HG03066 (cell line): ENCODE measurements around the gene SAG.

ENCODE experiments used
- ATAC-seq: cut with Tn5 transposase; IDR thresholded peaks from one replicate; pipeline ENCODE4 v1.9.1; 2021; ENCODE audit warnings: low read depth; ENCODE audit not compliant: unreplicated experiment

Gene SAG

GRCh38 chr2:233287871-233288270, 19.7 kb upstream of the SAG start:
- ATAC-seq = no peak

- no peak for ATAC-seq
Measured at GRCh38 chr2:233288663-233289062, 19.0 kb upstream of the SAG start.

GRCh38 chr2:233289648-233290047, 18.0 kb upstream of the SAG start:
- ATAC-seq = no peak

- ATAC-seq = no peak
Measured at GRCh38 chr2:233290051-233290845, 17.4 kb upstream of the SAG start.

GRCh38 chr2:233295891-233296290, 11.7 kb upstream of the SAG start:
- ATAC-seq = no peak

GRCh38 chr2:233297076-233297475, 10.5 kb upstream of the SAG start:
- no peak for ATAC-seq

GRCh38 chr2:233300401-233300800, 7.2 kb upstream of the SAG start:
- no peak for ATAC-seq

- ATAC-seq = no peak
Measured at GRCh38 chr2:233301248-233301647, 6.4 kb upstream of the SAG start.

- no peak for ATAC-seq
Measured at GRCh38 chr2:233301811-233302210, 5.8 kb upstream of the SAG start.

GRCh38 chr2:233303252-233303651, 4.4 kb upstream of the SAG start:
- no peak for ATAC-seq

GRCh38 chr2:233311241-233311926, 3.8 kb downstream of the SAG start:
- ATAC-seq = no peak

GRCh38 chr2:233312874-233313273, 5.3 kb downstream of the SAG start:
- ATAC-seq = no peak

GRCh38 chr2:233314180-233314925, 6.7 kb downstream of the SAG start:
- ATAC-seq = no peak

- no peak for ATAC-seq
Measured at GRCh38 chr2:233317196-233317943, 9.8 kb downstream of the SAG start.

- no peak for ATAC-seq
Measured at GRCh38 chr2:233319256-233319655, 11.6 kb downstream of the SAG start.

- ATAC-seq = no peak
Measured at GRCh38 chr2:233320470-233320869, 12.9 kb downstream of the SAG start.

GRCh38 chr2:233321166-233321565, 13.6 kb downstream of the SAG start:
- ATAC-seq = no peak

- no peak for ATAC-seq
Measured at GRCh38 chr2:233323851-233324250, 16.2 kb downstream of the SAG start.

GRCh38 chr2:233325256-233325655, 17.6 kb downstream of the SAG start:
- ATAC-seq = no peak

GRCh38 chr2:233325814-233326213, 18.2 kb downstream of the SAG start:
- no peak for ATAC-seq

GRCh38 chr2:233326500-233326899, 18.9 kb downstream of the SAG start:
- ATAC-seq = no peak
